Ectodermal cell (in vitro differentiated cells): ENCODE results near the gene ZBED2. TPM values are rescaled to one million over a fixed set of nuclear protein-coding genes. Genes with fewer than 3 reads are reported as not detected.
"Not testable (repeated sequence)": the region's sequence is repeated elsewhere in the genome, so short reads cannot be mapped to it uniquely, and the experiment has no call there.

ENCODE experiments used
- H3K27ac ChIP-seq: 2 replicates; pipeline ENCODE4 v1.7.0; 2013; ENCODE audit warnings: mild to moderate bottlenecking, low read depth, low read length; ENCODE audit not compliant: insufficient read depth, poor library complexity, severe bottlenecking
- H3K27me3 ChIP-seq: 2 replicates; pipeline ENCODE4 v1.7.0; 2013; ENCODE audit warnings: mild to moderate bottlenecking, low read length; ENCODE audit not compliant: insufficient read depth, control insufficient read depth, poor library complexity, severe bottlenecking
- H3K36me3 ChIP-seq: one replicate; pipeline ENCODE4 v1.7.0; 2013; ENCODE audit warnings: low read length; ENCODE audit not compliant: control insufficient read depth, insufficient read depth
- H3K4me1 ChIP-seq: one replicate; pipeline ENCODE4 v1.7.0; 2013; ENCODE audit warnings: low read length; ENCODE audit not compliant: control insufficient read depth, insufficient read depth
- H3K4me3 ChIP-seq: 2 replicates; pipeline ENCODE4 v1.7.0; 2013; ENCODE audit warnings: low read depth, low read length, control low read depth; ENCODE audit not compliant: insufficient read depth
- H3K9me3 ChIP-seq: 2 replicates; pipeline ENCODE4 v1.7.0; 2013; ENCODE audit warnings: mild to moderate bottlenecking, low read length, moderate library complexity; ENCODE audit not compliant: control insufficient read depth
- WGBS, 2 experiments: methylation state at CpG; one replicate each; pipeline ENCODE4 v1.1.7; 2013; ENCODE audit warnings: missing lambda C conversion rate in 2 of 2; 5-methylcytosine and 5-hydroxymethylcytosine counted together
- polyA plus RNA-seq, 4 experiments: library from polyadenylated mRNA; stranded (reverse); fragments of 50-300 nt; gene quantifications; one replicate each; pipeline ENCODE4 v1.2.3, GENCODE V29; 2013

Gene ZBED2
- polyA plus RNA-seq (2013, experiment 1 of 4), result not detected
- polyA plus RNA-seq (2013, experiment 2 of 4), result not detected
- not detected for polyA plus RNA-seq (2013, experiment 3 of 4)
- polyA plus RNA-seq (2013, experiment 4 of 4), result not detected

- no peaks in the 10 kb centered on the region for H3K9me3 ChIP-seq
- H3K27ac ChIP-seq, result no peak within 1 kb of the TSS
- no peak within 1 kb of the TSS for H3K4me3 ChIP-seq
- H3K4me1 ChIP-seq, result no peaks in the 10 kb centered on the region
- no peaks in the 10 kb centered on the region for H3K36me3 ChIP-seq
- H3K27me3 ChIP-seq, result no peaks in the 10 kb centered on the region
- 89 to 91% methylated on average over 2 of the region's 2 CpGs for WGBS, 2 experiments
Observed at GRCh38 chr3:111595232-111595631, at the start of gene ZBED2. ZBED2 (minus strand) TSS chr3:111595346; CDS start chr3:111594201, 1,145 bp downstream.

- H3K36me3 ChIP-seq, result no peaks in the 10 kb centered on the region
Observed at GRCh38 chr3:111639316-111639715, 44.2 kb upstream of the ZBED2 start.

GRCh38 chr3:111636366-111636885 is 41.3 kb upstream of the ZBED2 start:
- Histone ChIP-seq H3K4me3 (no peak overlapping the region), H3K4me1 (peaks cover 5% of the 10 kb centered on the region), H3K27ac (no peak overlapping the region), H3K9me3 (no peaks in the 10 kb centered on the region), H3K36me3 (no peaks in the 10 kb centered on the region), H3K27me3 (no peaks in the 10 kb centered on the region)
- WGBS, 2 experiments, result 64 to 72% methylated on average over 3 to 4 of the region's 4 CpGs

More at GRCh38 chr3:111639316-111639715, 44.2 kb upstream of the ZBED2 start:
- H3K4me3 ChIP-seq, result no peak overlapping the region
- H3K27me3 ChIP-seq, result no peaks in the 10 kb centered on the region
- H3K27ac ChIP-seq, result no peak overlapping the region
- 83 to 95% methylated on average over 4 of the region's 4 CpGs for WGBS, 2 experiments
- H3K9me3 ChIP-seq, result no peaks in the 10 kb centered on the region
- H3K4me1 ChIP-seq, result peaks cover 5% of the 10 kb centered on the region

GRCh38 chr3:111635403-111635802 is 40.3 kb upstream of the ZBED2 start:
- H3K4me1 ChIP-seq, result peaks cover 5% of the 10 kb centered on the region
- H3K27ac ChIP-seq, result no peak overlapping the region
- no peaks in the 10 kb centered on the region for H3K27me3 ChIP-seq
- H3K36me3 ChIP-seq, result no peaks in the 10 kb centered on the region
- H3K4me3 ChIP-seq, result no peak overlapping the region
- WGBS, 2 experiments, result 92 to 93% methylated on average over 2 of the region's 2 CpGs
- no peaks in the 10 kb centered on the region for H3K9me3 ChIP-seq

GRCh38 chr3:111630638-111631037 is 35.5 kb upstream of the ZBED2 start:
- H3K36me3 ChIP-seq, H3K9me3 ChIP-seq, H3K4me1 ChIP-seq, H3K27ac ChIP-seq, H3K27me3 ChIP-seq, H3K4me3 ChIP-seq: not testable (repeated sequence)

- H3K4me1 ChIP-seq, H3K27me3 ChIP-seq, H3K4me3 ChIP-seq, H3K36me3 ChIP-seq, H3K27ac ChIP-seq, H3K9me3 ChIP-seq: not testable (repeated sequence)
- 79 to 88% methylated on average over 1 of the region's 1 CpG for WGBS, 2 experiments
Observed at GRCh38 chr3:111629018-111629417, 33.9 kb upstream of the ZBED2 start.

- no peaks in the 10 kb centered on the region for H3K4me1 ChIP-seq
- no peaks in the 10 kb centered on the region for H3K27me3 ChIP-seq
- 88% methylated on average over 2 of the region's 2 CpGs for WGBS, 2 experiments
- no peaks in the 10 kb centered on the region for H3K36me3 ChIP-seq
- H3K9me3 ChIP-seq, result no peaks in the 10 kb centered on the region
- no peak overlapping the region for H3K27ac ChIP-seq
- no peak overlapping the region for H3K4me3 ChIP-seq
Observed at GRCh38 chr3:111627092-111627491, 31.9 kb upstream of the ZBED2 start.

- H3K4me3 ChIP-seq, result no peak overlapping the region
- H3K4me1 ChIP-seq, result no peaks in the 10 kb centered on the region
- no peaks in the 10 kb centered on the region for H3K9me3 ChIP-seq
- H3K27ac ChIP-seq, result no peak overlapping the region
- no peaks in the 10 kb centered on the region for H3K36me3 ChIP-seq
- no peaks in the 10 kb centered on the region for H3K27me3 ChIP-seq
- 48 to 61% methylated on average over 5 of the region's 5 CpGs for WGBS, 2 experiments
Observed at GRCh38 chr3:111621535-111621934, 26.4 kb upstream of the ZBED2 start.

- Histone ChIP-seq H3K9me3 (no peaks in the 10 kb centered on the region), H3K36me3 (no peaks in the 10 kb centered on the region), H3K27me3 (no peaks in the 10 kb centered on the region), H3K4me3 (no peak overlapping the region), H3K27ac (no peak overlapping the region), H3K4me1 (no peaks in the 10 kb centered on the region)
- 91 to 95% methylated on average over 3 of the region's 3 CpGs for WGBS, 2 experiments
Observed at GRCh38 chr3:111619833-111620232, 24.7 kb upstream of the ZBED2 start.

- Histone ChIP-seq H3K27me3 (no peaks in the 10 kb centered on the region), H3K27ac (no peak overlapping the region), H3K4me1 (no peaks in the 10 kb centered on the region), H3K36me3 (no peaks in the 10 kb centered on the region), H3K4me3 (no peak overlapping the region), H3K9me3 (no peaks in the 10 kb centered on the region)
Observed at GRCh38 chr3:111618945-111619344, 23.8 kb upstream of the ZBED2 start.
